NCI-H526 treated with DMSO at 0.1 percent for 48 hours (cell line): Measurements from ENCODE around the gene TGFB1.

ENCODE experiments used
- DNase-seq: peaks from one replicate; lab custom pipeline; 2025; lab: John Stamatoyannopoulos, UW

The TGFB1 gene

GRCh38 chr19:41321204-41321599 lies 32.5 kb downstream of the TGFB1 start:
- no peak for DNase-seq

DNA sequence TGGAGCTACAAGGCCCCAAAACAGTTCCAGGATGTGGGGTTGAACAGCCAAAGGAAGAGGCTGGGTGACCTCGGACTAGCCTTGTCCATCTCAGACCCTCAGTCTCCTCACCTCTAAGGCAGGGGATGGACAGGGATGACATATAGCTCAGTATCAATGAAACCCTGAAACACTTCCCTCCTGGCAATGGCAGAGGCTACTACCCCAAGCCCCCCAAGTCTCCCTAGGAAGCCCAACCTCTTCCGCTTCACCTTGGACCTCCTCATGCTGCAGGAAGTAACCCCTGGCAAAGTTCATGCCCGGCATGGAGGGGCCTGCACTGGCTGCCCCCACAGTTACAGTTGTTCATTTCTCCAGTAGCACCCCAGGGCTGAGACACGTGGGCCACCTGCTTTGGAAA lies 33.2 kb downstream of the TGFB1 start:
- no peak for DNase-seq

DNA sequence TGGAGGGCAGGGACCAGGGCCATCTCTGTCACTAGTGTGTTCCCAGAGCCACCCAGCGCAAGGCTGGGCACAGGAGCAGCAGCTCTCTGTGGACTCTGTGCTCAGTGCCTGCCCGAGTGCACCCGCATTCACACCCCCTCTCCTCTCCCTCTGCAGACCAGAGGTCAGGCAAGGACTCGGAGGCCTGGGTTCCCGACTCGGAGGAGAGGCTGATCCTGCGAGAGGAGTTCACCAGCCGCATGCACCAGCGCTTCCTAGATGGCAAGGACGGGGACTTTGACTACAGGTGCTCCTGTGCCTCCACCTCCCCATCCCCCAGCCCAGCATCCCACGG lies 33.6 kb downstream of the TGFB1 start:
- no peak for DNase-seq

- DNase-seq: no peak
Measured at GRCh38 chr19:41319500-41320184, 34.1 kb downstream of the TGFB1 start.

GRCh38 chr19:41318696-41319499 lies 34.8 kb downstream of the TGFB1 start:
- no peak for DNase-seq

- DNase-seq: no peak
Measured at GRCh38 chr19:41316306-41316920, 37.3 kb downstream of the TGFB1 start.

DNA sequence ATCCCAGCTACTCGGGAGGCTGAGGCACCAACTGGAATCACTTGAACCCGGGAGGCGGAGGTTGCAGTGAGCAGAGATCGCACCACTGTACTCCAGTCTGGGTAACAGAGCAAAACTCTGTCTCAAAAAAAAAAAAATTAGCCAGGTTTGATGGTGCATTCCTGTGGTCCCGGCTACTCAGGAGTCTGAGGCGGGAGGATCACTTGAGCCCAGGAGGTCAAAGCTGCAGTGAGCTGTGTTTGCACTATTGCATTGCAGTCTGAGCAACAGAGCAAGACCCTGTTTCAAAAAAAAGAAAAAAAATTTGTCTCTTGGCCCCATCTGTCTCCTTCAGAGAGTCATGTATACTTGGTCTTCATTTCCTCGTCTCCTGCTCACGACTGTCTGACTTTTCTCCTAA lies 42.1 kb downstream of the TGFB1 start:
- no peak for DNase-seq

- DNase-seq: no peak
Measured at GRCh38 chr19:41311072-41311471, 42.6 kb downstream of the TGFB1 start.

GRCh38 chr19:41310033-41310831 lies 43.5 kb downstream of the TGFB1 start, which contains the start of gene CCDC97:
CCDC97 (plus strand) TSS chr19:41310172; CDS start chr19:41310311, 139 bp downstream.
- DNase-seq: peak; percentile 71

DNA sequence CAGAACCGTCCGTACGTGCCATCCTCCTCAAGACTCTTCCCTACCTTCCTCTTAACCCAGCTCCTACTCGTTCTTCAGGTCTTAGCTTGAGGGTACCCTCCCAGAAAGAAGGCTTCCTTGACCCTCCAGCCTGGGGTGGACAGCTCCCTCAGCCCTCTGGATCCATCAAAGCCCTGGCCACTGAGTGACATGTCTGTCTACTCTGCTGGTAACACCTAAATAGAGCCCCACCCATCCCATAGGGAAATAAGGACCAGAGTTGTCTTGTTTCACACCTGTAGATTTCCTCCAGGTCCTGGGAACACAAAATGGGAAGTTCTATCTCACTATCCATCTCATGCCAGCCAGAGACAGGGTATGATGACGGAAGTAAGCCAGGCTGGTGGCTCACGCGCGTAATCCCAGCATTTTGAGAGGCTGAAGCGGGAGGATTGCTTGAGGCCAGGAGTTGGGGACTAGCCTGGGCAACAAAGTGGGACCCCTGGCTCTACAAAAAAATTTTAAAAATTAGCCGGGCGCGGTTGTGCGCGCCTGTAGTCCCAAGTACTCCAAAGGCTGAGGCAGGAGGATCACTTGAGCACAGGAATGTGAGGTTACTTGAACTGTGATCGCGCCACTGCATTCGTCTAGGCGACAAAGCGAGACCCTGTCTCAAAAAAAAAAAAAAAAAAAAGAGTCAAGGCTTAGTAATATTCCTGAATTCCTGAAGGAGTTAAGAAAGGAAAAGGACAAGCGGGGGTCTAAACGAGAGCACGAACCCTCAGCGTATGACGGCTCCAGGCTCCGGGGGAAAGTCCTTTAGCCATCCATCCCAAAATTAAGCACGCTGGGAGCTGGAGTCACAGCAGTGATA lies 44.3 kb downstream of the TGFB1 start:
- no peak for DNase-seq

DNA sequence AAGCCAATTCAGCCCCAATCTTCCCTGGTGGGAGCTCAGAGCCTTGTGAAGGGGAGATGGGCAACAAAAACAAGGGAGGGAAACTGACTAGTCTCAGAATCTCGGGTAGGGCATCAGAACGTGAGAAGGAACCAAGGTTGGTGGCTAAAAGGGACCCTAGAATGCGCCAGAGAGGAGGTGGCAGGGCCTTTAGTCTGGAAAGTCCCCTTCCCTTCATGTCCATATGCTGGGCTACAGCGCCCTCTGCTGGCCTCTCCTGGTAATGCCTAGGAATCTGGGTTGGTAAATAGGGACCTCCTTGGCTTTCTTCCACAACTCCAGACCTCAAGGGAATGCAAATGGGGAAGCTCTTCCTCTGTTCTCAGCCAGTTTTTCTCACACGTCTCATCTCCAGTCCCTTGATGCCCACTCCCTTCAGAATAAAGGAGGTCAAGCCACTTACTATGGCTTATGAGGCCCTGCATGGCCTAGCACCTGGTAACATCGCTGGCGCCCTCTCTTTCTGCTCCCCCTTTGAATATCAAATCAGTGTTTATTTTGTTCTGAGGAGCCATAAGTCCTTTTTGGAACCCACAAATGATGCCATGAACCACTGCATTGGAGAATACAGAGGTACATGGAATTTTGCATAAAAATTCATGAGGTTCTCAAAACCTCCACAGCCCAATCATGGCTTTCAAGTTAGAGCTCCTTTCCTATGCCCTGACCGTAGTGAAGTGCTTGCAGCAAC lies 45.1 kb downstream of the TGFB1 start:
- DNase-seq: peak; percentile 70

- DNase-seq: no peak
Measured at GRCh38 chr19:41307954-41308449, 45.7 kb downstream of the TGFB1 start.

GRCh38 chr19:41307090-41307875 lies 46.4 kb downstream of the TGFB1 start:
- no peak for DNase-seq

GRCh38 chr19:41305927-41306793 lies 47.6 kb downstream of the TGFB1 start:
- DNase-seq: no peak

GRCh38 chr19:41304706-41305483 lies 48.8 kb downstream of the TGFB1 start:
- DNase-seq: no peak

- no peak for DNase-seq
Measured at GRCh38 chr19:41303954-41304353, 49.8 kb downstream of the TGFB1 start.

- no peak for DNase-seq
Measured at GRCh38 chr19:41302624-41303351, 50.9 kb downstream of the TGFB1 start.
